Measurements from ENCODE around the gene TEX44.
"Not testable (repeated sequence)": the region's sequence is repeated elsewhere in the genome, so short reads cannot be mapped to it uniquely, and the experiment has no call there.

The TEX44 gene

DNA sequence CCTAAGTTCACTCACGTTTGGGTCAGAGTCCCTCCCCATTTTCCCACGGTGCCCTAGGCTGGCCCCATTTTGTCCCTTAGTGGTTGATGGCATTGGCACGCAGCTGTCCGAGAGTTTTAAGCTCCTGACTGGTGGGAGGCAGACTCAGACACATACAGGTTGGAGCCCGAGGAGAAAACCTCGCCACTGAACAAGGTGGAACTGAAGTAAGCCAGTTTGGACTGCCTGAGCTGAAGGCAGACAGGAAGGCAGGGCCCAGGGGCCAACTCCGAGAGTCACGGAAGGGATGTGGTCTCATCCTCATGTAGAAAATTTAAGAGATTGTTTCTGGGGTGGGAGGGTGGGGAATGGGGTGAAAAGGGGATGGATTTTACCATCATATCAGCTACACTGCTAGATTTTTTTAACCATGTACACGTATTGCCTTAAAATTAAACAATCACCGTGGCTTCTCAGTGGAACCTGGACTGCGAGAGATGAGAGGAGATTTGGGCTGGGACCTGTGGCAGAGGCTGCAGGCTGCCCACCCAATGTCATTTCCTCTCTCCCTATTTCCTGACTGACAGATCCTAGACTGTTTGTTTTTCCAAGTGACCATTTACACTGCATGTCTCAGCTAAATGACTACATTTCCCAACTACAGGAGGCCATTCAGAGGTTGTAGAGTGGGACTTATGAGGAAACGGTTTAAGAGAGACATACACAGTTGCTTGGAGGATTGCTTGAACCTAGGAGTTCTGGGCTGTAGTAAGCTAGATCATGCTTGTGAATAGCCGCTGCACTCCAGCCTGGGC is 43.0 kb upstream of the TEX44 start:
- no peak for DNase-seq (ENCODE audit: low spot score)
- in situ Hi-C loops (cut with MboI; ENCODE audit: low pct_unique_long_range_greater_than_20kb, low sequenced_read_pairs, unreplicated experiment) = no loop called here
- TF ChIP-seq, protein P1, sequence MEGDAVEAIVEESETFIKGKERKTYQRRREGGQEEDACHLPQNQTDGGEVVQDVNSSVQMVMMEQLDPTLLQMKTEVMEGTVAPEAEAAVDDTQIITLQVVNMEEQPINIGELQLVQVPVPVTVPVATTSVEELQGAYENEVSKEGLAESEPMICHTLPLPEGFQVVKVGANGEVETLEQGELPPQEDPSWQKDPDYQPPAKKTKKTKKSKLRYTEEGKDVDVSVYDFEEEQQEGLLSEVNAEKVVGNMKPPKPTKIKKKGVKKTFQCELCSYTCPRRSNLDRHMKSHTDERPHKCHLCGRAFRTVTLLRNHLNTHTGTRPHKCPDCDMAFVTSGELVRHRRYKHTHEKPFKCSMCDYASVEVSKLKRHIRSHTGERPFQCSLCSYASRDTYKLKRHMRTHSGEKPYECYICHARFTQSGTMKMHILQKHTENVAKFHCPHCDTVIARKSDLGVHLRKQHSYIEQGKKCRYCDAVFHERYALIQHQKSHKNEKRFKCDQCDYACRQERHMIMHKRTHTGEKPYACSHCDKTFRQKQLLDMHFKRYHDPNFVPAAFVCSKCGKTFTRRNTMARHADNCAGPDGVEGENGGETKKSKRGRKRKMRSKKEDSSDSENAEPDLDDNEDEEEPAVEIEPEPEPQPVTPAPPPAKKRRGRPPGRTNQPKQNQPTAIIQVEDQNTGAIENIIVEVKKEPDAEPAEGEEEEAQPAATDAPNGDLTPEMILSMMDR (IDR thresholded peaks at IDR 0.05; ENCODE audit: extremely low read depth, insufficient read depth, missing control alignments) = no peak

GRCh38 chr2:231552752-231553151 is 39.9 kb upstream of the TEX44 start:
- no peak for DNase-seq (ENCODE audit: low spot score)
- in situ Hi-C loops (cut with MboI; ENCODE audit: low pct_unique_long_range_greater_than_20kb, low sequenced_read_pairs, unreplicated experiment) = no loop called here
- TF ChIP-seq, protein P1 (IDR thresholded peaks at IDR 0.05; ENCODE audit: extremely low read depth, insufficient read depth, missing control alignments) = no peak

DNA sequence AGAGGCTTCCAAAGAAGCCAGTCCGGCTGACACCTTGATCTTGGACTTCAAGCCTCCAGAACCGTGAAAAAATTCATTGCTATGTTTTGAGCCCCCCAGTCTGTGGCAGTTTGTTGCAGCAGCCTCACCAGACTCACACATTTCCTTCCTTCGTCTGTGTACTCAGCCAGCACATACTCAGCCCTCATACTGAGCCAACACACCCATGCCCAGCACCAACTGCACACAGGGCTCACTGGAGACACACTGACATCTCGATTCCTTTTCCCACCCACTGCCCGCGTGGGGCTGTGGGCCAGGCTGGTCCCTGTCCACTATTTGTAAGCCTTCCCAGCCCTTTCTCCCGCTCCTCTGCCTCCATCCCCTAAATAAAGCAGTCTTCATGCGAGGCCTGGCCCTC is 38.3 kb upstream of the TEX44 start:
- no peak for DNase-seq (ENCODE audit: low spot score)
- TF ChIP-seq, protein P1 (IDR thresholded peaks at IDR 0.05; ENCODE audit: extremely low read depth, insufficient read depth, missing control alignments) = no peak
- in situ Hi-C loops (cut with MboI; ENCODE audit: low pct_unique_long_range_greater_than_20kb, low sequenced_read_pairs, unreplicated experiment) = no loop called here

GRCh38 chr2:231554748-231555545 is 37.7 kb upstream of the TEX44 start:
- TF ChIP-seq, protein P1 (IDR thresholded peaks at IDR 0.05; ENCODE audit: extremely low read depth, insufficient read depth, missing control alignments) = no peak
- no peak for DNase-seq (ENCODE audit: low spot score)
- in situ Hi-C loops (cut with MboI; ENCODE audit: low pct_unique_long_range_greater_than_20kb, low sequenced_read_pairs, unreplicated experiment) = loop anchor here (5.0 kb wide), 1 partner anchor 33 kb away; no protein-coding TSS in a partner anchor

- DNase-seq (ENCODE audit: low spot score) = not testable (repeated sequence)
- in situ Hi-C loops (cut with MboI; ENCODE audit: low pct_unique_long_range_greater_than_20kb, low sequenced_read_pairs, unreplicated experiment) = loop anchor here (5.0 kb wide), 1 partner anchor 34 kb away; no protein-coding TSS in a partner anchor
Observed at GRCh38 chr2:231556496-231556895, 36.2 kb upstream of the TEX44 start.

- in situ Hi-C loops (cut with MboI; ENCODE audit: low pct_unique_long_range_greater_than_20kb, low sequenced_read_pairs, unreplicated experiment) = loop anchor here (5.0 kb wide), 1 partner anchor 35 kb away; no protein-coding TSS in a partner anchor
- no peak for DNase-seq (ENCODE audit: low spot score)
- TF ChIP-seq, protein P1 (IDR thresholded peaks at IDR 0.05; ENCODE audit: extremely low read depth, insufficient read depth, missing control alignments) = no peak
Observed at GRCh38 chr2:231556981-231557380, 35.7 kb upstream of the TEX44 start.
